ENCODE results near the gene OLA1.

The OLA1 gene

GRCh38 chr2:174026122-174026845 lies 222.0 kb downstream of the OLA1 start:
- DNase-seq: no peak

GRCh38 chr2:174025271-174026121 lies 222.8 kb downstream of the OLA1 start:
- DNase-seq: peak; percentile 94

- DNase-seq: peak; percentile 90
Measured at GRCh38 chr2:174024524-174025270, 223.6 kb downstream of the OLA1 start.

- DNase-seq: peak; percentile 82
Measured at GRCh38 chr2:174023591-174024523, 224.5 kb downstream of the OLA1 start.

Measured in eye (tissue), 1 donor.